K562 (cell line): ENCODE measurements around the gene POR. TPM values are rescaled to one million over a fixed set of nuclear protein-coding genes. Genes with fewer than 3 reads are reported as not detected.

Experiments used
- ARID1B ChIP-seq: fragments of 450-650 bp; IDR thresholded peaks from 2 replicates; pipeline ENCODE4 v1.6.1; 2016; ENCODE audit warnings: antibody characterized with exemption, mild to moderate bottlenecking, inconsistent platforms
- ATF4 ChIP-seq: fragments of 450-650 bp; formaldehyde crosslinking; IDR thresholded peaks from 2 replicates; pipeline ENCODE4 v1.4.0; 2022; ENCODE audit warnings: mild to moderate bottlenecking, moderate library complexity
- BCLAF1 ChIP-seq, 2 experiments: fragments of 450-650 bp in 1 of 2; IDR thresholded peaks; 2 replicates each; pipeline ENCODE4 v1.6.1; 2011 to 2017; ENCODE audit warnings: low read depth in 2 of 2, antibody characterized with exemption in 1 of 2, borderline replicate concordance in 1 of 2, low read length in 1 of 2, mild to moderate bottlenecking in 1 of 2, mixed read lengths in 1 of 2; ENCODE audit not compliant: control insufficient read depth in 1 of 2
- ERF ChIP-seq: fragments of 450-650 bp; formaldehyde crosslinking; IDR thresholded peaks from 2 replicates; pipeline ENCODE4 v1.4.0; 2020; ENCODE audit warnings: mild to moderate bottlenecking, mixed read lengths
- ID3 ChIP-seq, 2 experiments: fragments of 250-450 bp in 1 of 2; fragments of 450-650 bp in 1 of 2; sonication (Bioruptor Pico) in 1 of 2; IDR thresholded peaks; 2 replicates each; pipeline versions ENCODE4 v1.6.1 to v1.8.0; 2016 to 2021; ENCODE audit warnings: mild to moderate bottlenecking in 2 of 2, moderate library complexity in 2 of 2, missing compliant biosample characterization in 1 of 2, missing genetic modification characterization in 1 of 2
- KDM1A ChIP-seq, 2 experiments: fragments of 450-650 bp; IDR thresholded peaks; 2 replicates each; pipeline ENCODE4 v1.6.1; 2016; ENCODE audit warnings: mild to moderate bottlenecking in 2 of 2
- L3MBTL2 ChIP-seq: fragments of 450-650 bp; IDR thresholded peaks from 2 replicates; pipeline ENCODE4 v1.6.1; 2016; ENCODE audit warnings: mild to moderate bottlenecking, moderate library complexity
- MCM5 ChIP-seq: fragments of 450-650 bp; IDR thresholded peaks from 2 replicates; pipeline ENCODE4 v1.6.1; 2016; ENCODE audit warnings: low read depth
- MTA2 ChIP-seq: fragments of 450-650 bp; IDR thresholded peaks from 2 replicates; pipeline ENCODE4 v1.6.1; 2016; ENCODE audit warnings: low read depth
- NFIX ChIP-seq: fragments of 250-450 bp; sonication (Bioruptor Pico); IDR thresholded peaks from 2 replicates; pipeline ENCODE4 v1.4.0; 2020; ENCODE audit warnings: low read depth, mild to moderate bottlenecking, moderate library complexity
- NFXL1 ChIP-seq: fragments of 450-650 bp; formaldehyde crosslinking; IDR thresholded peaks from 2 replicates; pipeline ENCODE4 v1.4.0; 2021; ENCODE audit warnings: mild to moderate bottlenecking
- PATZ1 ChIP-seq: fragments of 250-450 bp; sonication (Bioruptor Pico); IDR thresholded peaks from 2 replicates; pipeline ENCODE4 v1.5.0; 2020; ENCODE audit warnings: mild to moderate bottlenecking, borderline replicate concordance
- PHB ChIP-seq: fragments of 250-450 bp; sonication (Bioruptor Pico); IDR thresholded peaks from 2 replicates; pipeline ENCODE4 v1.5.0; 2021
- RBM17 ChIP-seq: fragments of 200-400 bp; formaldehyde crosslinking; IDR thresholded peaks from 2 replicates; pipeline ENCODE4 v1.6.1; 2017; ENCODE audit warnings: low read depth, mild to moderate bottlenecking, low read length, borderline replicate concordance
- SIN3A ChIP-seq, 2 experiments: fragments of 150-350 bp in 1 of 2; IDR thresholded peaks; 2 replicates each; pipeline ENCODE4 v1.6.1; 2011 to 2016; ENCODE audit warnings: borderline replicate concordance in 2 of 2, low read depth in 2 of 2, low read length in 2 of 2, mild to moderate bottlenecking in 2 of 2, moderate library complexity in 2 of 2; ENCODE audit not compliant: control insufficient read depth in 1 of 2
- ZBTB9 ChIP-seq: fragments of 450-650 bp; formaldehyde crosslinking; IDR thresholded peaks from 2 replicates; pipeline ENCODE4 v1.4.0; 2020; ENCODE audit warnings: mild to moderate bottlenecking, moderate library complexity
- ZNF174 ChIP-seq: fragments of 250-450 bp; sonication (Bioruptor Pico); IDR thresholded peaks from 2 replicates; pipeline ENCODE4 v1.4.0; 2020; ENCODE audit warnings: mild to moderate bottlenecking
- ZNF263 ChIP-seq: sonication (generic); formaldehyde crosslinking; IDR thresholded peaks from 2 replicates; pipeline ENCODE4 v1.8.0; 2022; ENCODE audit warnings: mild to moderate bottlenecking, missing genetic modification reagents, borderline replicate concordance
- ZNF586 ChIP-seq: fragments of 450-650 bp; formaldehyde crosslinking; conservative IDR thresholded peaks from 2 replicates; pipeline ENCODE4 v1.4.0; 2020; ENCODE audit warnings: mild to moderate bottlenecking, moderate library complexity
- polyA plus RNA-seq, 8 experiments: library from polyadenylated mRNA; depleted of rRNA in 4 of 8; stranded (reverse) in 5 of 8; unstranded in 3 of 8; fragments of >200 nt; fragmentation: Nextera tagmentation in 2 of 8; fragmentation: Illumina TruSeq in 1 of 8; extraction: Ambion mirVana in 2 of 8; extraction: Trizol in 1 of 8; gene quantifications; 2 replicates each; pipeline versions ENCODE4 v1.2.1 to v1.2.3, GENCODE V29; 2011 to 2014; ENCODE audit warnings: inconsistent platforms in 1 of 8, missing spikeins in 1 of 8
- total RNA-seq, 7 experiments: library from RNA; depleted of rRNA in 6 of 7; stranded (reverse); fragments of >200 nt in 6 of 7; fragmentation: Illumina TruSeq in 2 of 7; extraction: Trizol in 2 of 7; gene quantifications; 2 replicates each; pipeline versions ENCODE4 v1.2.1 to v1.2.3, GENCODE V29; 2011 to 2021; ENCODE audit warnings: low replicate concordance in 1 of 7

Gene POR
- total and polyA plus RNA-seq, 9 of the 15 experiments (the other 6 are each of a cell fraction or from before 2014, with no cell fraction given) = 4.7 to 142 (median 40.8) TPM

- TF ChIP-seq SIN3A (IDR thresholded peaks at IDR 0.05; ENCODE audit: borderline replicate concordance in 2 of 2, control insufficient read depth in 1 of 2, low read depth in 2 of 2, low read length in 2 of 2) = no peak
- TF ChIP-seq ZNF263 = peak; percentile 97
- TF ChIP-seq PHB (CRISPR knock-in tag) = 0 out of 2 replicates have a peak, but pooled peaks have one; percentile 19
- peak in 1 of 2 experiments; percentile 16 for TF ChIP-seq KDM1A (IDR thresholded peaks at IDR 0.05)
- TF ChIP-seq NFXL1 (CRISPR knock-in tag) = no peak
- TF ChIP-seq NFIX = no peak
- no peak for TF ChIP-seq MTA2
- TF ChIP-seq L3MBTL2 = no peak
- no peak for TF ChIP-seq MCM5
- TF ChIP-seq ARID1B = no peak
- TF ChIP-seq ZBTB9 (CRISPR knock-in tag) = no peak
- TF ChIP-seq PATZ1 = no peak
- TF ChIP-seq BCLAF1 (IDR thresholded peaks at IDR 0.05; ENCODE audit: borderline replicate concordance in 1 of 2, control insufficient read depth in 1 of 2, low read depth in 2 of 2, low read length in 1 of 2) = no peak
- no peak for TF ChIP-seq ID3 (CRISPR knock-in tag; IDR thresholded peaks at IDR 0.05)
- no peak for TF ChIP-seq ID3 (tag; IDR thresholded peaks at IDR 0.05)
- no peak for TF ChIP-seq RBM17
- no peak for TF ChIP-seq ERF
- no peak for TF ChIP-seq ZNF586 (CRISPR knock-in tag)
- TF ChIP-seq ZNF174 (CRISPR knock-in tag) = no peak
- TF ChIP-seq ATF4 (CRISPR knock-in tag) = no peak
Measured at GRCh38 chr7:75989500-75990388, 74.8 kb downstream of the POR start (continued).
